ENCODE measurements around the gene ALKBH6. TPM values are rescaled to one million over a fixed set of nuclear protein-coding genes. Genes with fewer than 3 reads are reported as not detected.
A peak's percentile ranks its signal among the peaks of the same experiment; 100 is the strongest.

The ALKBH6 gene
- total and polyA plus RNA-seq, 9 of the 15 experiments (the other 6 are each of a cell fraction or from before 2014, with no cell fraction given), result 0.67 to 62.0 (median 34.5) TPM

DNA sequence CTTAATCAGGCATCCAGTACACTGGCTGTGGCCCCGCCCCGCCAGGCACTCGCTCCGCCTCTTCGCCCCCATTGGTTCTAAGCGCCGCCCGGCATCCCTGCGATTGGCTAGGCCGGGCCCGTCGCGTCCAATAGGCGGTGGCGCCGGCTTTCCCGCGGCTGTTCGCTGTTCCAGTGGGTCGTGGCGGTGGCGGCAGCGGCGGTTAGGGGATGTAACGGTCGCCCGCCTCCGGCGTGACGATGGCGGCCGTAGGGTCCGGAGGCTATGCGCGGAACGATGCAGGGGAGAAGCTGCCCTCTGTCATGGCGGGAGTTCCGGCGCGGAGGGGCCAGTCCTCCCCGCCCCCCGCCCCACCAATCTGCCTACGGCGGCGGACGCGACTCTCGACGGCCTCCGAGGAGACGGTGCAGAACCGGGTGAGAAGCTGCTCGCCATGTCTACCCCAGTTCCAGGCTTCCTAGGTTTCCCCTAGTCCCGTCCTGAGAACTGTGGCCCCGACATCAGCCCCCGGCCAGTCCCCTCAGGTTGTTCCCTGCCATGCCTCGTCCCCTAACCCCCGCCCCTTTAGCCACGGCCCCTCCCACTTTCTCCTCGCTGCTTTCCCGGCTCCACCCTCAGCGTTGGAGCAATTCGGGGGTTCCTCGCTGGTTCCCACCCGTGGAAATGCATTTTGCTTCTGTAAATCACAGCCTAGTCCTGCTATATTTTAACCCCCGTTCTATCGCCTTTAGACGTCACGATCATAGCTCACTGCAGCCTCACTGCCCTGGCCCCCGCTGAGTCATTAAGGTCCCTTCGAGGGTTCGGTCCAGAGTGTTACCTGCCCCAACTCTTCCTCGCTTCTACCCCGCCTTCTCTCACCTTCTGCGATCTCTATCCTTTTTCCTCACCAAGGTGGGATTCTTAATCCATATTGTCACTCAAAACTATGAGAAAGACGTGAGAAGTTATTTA is 41.0 kb upstream of the ALKBH6 start, which contains the start of gene WDR62 (continued):
- TF ChIP-seq, protein P1, sequence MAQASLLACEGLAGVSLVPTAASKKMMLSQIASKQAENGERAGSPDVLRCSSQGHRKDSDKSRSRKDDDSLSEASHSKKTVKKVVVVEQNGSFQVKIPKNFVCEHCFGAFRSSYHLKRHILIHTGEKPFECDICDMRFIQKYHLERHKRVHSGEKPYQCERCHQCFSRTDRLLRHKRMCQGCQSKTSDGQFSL (CRISPR knock-in tag; IDR thresholded peaks at IDR 0.05), result no peak
- TF ChIP-seq, protein P1 (tag; IDR thresholded peaks at IDR 0.05), result no peak
- no peak for TF ChIP-seq LARP7 (IDR thresholded peaks at IDR 0.05)
- no peak for TF ChIP-seq ZNF780A (CRISPR knock-in tag; IDR thresholded peaks at IDR 0.05)
- TF ChIP-seq HMG20A (CRISPR knock-in tag; conservative IDR thresholded peaks at IDR 0.05), result no peak
- TF ChIP-seq ZNF143 (CRISPR knock-in tag; IDR thresholded peaks at IDR 0.05), result no peak
- peak; percentile 47 for TF ChIP-seq TBP (optimal IDR thresholded peaks at IDR 0.05; ENCODE audit: low read depth, low read length)
- no peak for TF ChIP-seq ZNF184 (CRISPR knock-in tag; IDR thresholded peaks at IDR 0.05)
- peak; percentile 30 for TF ChIP-seq RBM22 (IDR thresholded peaks at IDR 0.05; ENCODE audit: low read depth, low read length, poor library complexity, severe bottlenecking)
- TF ChIP-seq BRD9 (IDR thresholded peaks at IDR 0.05; ENCODE audit: low read depth, partially characterized antibody), result no peak
- TF ChIP-seq SRSF1 (IDR thresholded peaks at IDR 0.05; ENCODE audit: low read depth, low read length), result no peak
- TF ChIP-seq KDM4B (IDR thresholded peaks at IDR 0.05; ENCODE audit: borderline replicate concordance in 2 of 2, low read depth in 1 of 2), result 0 out of 4 replicates have a peak, but pooled peaks of 1 of the 2 experiments have one; percentile 26
- TF ChIP-seq HSF4 (CRISPR knock-in tag; IDR thresholded peaks at IDR 0.05; ENCODE audit: borderline replicate concordance), result no peak
- TF ChIP-seq, protein P2, sequence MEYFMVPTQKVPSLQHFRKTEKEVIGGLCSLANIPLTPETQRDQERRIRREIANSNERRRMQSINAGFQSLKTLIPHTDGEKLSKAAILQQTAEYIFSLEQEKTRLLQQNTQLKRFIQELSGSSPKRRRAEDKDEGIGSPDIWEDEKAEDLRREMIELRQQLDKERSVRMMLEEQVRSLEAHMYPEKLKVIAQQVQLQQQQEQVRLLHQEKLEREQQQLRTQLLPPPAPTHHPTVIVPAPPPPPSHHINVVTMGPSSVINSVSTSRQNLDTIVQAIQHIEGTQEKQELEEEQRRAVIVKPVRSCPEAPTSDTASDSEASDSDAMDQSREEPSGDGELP (CRISPR knock-in tag; IDR thresholded peaks at IDR 0.05; ENCODE audit: borderline replicate concordance), result no peak; the same call in 1 of the 2 replicates
- TF ChIP-seq ZNF12 (CRISPR knock-in tag; IDR thresholded peaks at IDR 0.05), result peak; percentile 33; the same call in 1 of the 2 replicates
- TF ChIP-seq NR3C1 (CRISPR knock-in tag; IDR thresholded peaks at IDR 0.05), result no peak
- TF ChIP-seq, protein P3, sequence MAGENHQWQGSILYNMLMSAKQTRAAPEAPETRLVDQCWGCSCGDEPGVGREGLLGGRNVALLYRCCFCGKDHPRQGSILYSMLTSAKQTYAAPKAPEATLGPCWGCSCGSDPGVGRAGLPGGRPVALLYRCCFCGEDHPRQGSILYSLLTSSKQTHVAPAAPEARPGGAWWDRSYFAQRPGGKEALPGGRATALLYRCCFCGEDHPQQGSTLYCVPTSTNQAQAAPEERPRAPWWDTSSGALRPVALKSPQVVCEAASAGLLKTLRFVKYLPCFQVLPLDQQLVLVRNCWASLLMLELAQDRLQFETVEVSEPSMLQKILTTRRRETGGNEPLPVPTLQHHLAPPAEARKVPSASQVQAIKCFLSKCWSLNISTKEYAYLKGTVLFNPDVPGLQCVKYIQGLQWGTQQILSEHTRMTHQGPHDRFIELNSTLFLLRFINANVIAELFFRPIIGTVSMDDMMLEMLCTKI (IDR thresholded peaks at IDR 0.05; ENCODE audit: partially characterized antibody), result no peak
- no peak for TF ChIP-seq PTTG1 (tag; IDR thresholded peaks at IDR 0.05; ENCODE audit: low read depth)

All from K562 (cell line).